T-helper 17 cell (primary cell): ENCODE measurements around the gene MAP4K4. TPM values are rescaled to one million over a fixed set of nuclear protein-coding genes. Genes with fewer than 3 reads are reported as not detected.

Source experiments
- ATAC-seq: fragments of 150-1000 bp; cut with Tn5 transposase; 2 replicates; pipeline ENCODE4 v1.10.0; 2021; ENCODE audit warnings: mild to moderate bottlenecking, moderate library complexity
- DNase-seq, 3 donors: peaks; one replicate each; pipeline versions ENCODE4 v3.0.0 to v3.0.0-alpha.2; 2020 to 2021
- H3K9me3 ChIP-seq: one replicate; pipeline ENCODE4 v1.7.0; 2013; ENCODE audit warnings: low read length, mild to moderate bottlenecking; ENCODE audit not compliant: control insufficient read depth, poor library complexity, severe bottlenecking
- H3K27ac Mint-ChIP-seq: one replicate; pipeline ENCODE4 v1.8.0; 2022; ENCODE audit warnings: mild to moderate bottlenecking, moderate library complexity, mixed read lengths
- H3K27me3 Mint-ChIP-seq: one replicate; pipeline ENCODE4 v1.8.0; 2022; ENCODE audit warnings: mixed read lengths
- H3K36me3 Mint-ChIP-seq: one replicate; pipeline ENCODE4 v1.8.0; 2022; ENCODE audit warnings: low read depth, mixed read lengths
- H3K4me1 Mint-ChIP-seq: one replicate; pipeline ENCODE4 v1.8.0; 2022; ENCODE audit warnings: mild to moderate bottlenecking, mixed read lengths
- H3K4me3 Mint-ChIP-seq: one replicate; pipeline ENCODE4 v1.8.0; 2022; ENCODE audit warnings: mild to moderate bottlenecking, moderate library complexity, mixed read lengths
- total RNA-seq, 4 donors: library from RNA in 2 of 4; stranded (reverse) in 2 of 4; gene quantifications; one replicate each; pipeline ENCODE4 v1.2.3 and lab custom pipeline; 2022 to 2026

Gene MAP4K4
- total RNA-seq, 2 donors from 2014 or later, result 98.1 to 102 TPM

GRCh38 chr2:101775636-101776035 lies 78.1 kb downstream of the MAP4K4 start:
- H3K27me3 Mint-ChIP-seq, result no peaks in the 10 kb centered on the region
- peaks cover 62% of the 10 kb centered on the region for H3K4me1 Mint-ChIP-seq
- DNase-seq (no peak), ATAC-seq (no peak)
- H3K36me3 Mint-ChIP-seq, result no peaks in the 10 kb centered on the region
- no peaks in the 10 kb centered on the region for H3K9me3 ChIP-seq
- no peak overlapping the region for H3K4me3 Mint-ChIP-seq
- no peak overlapping the region for H3K27ac Mint-ChIP-seq

- no peaks in the 10 kb centered on the region for H3K36me3 Mint-ChIP-seq
- H3K27me3 Mint-ChIP-seq, result no peaks in the 10 kb centered on the region
- no peak overlapping the region for H3K4me3 Mint-ChIP-seq
- DNase-seq (no peak), ATAC-seq (no peak)
- peaks cover 62% of the 10 kb centered on the region for H3K4me1 Mint-ChIP-seq
- no peaks in the 10 kb centered on the region for H3K9me3 ChIP-seq
- H3K27ac Mint-ChIP-seq, result no peak overlapping the region
These were observed 78.9 kb downstream of the MAP4K4 start for GRCh38 chr2:101776172-101777043.

- H3K27ac Mint-ChIP-seq, result peak overlapping the region; percentile 24
- no peaks in the 10 kb centered on the region for H3K36me3 Mint-ChIP-seq
- ATAC-seq (no peak), DNase-seq (no peak)
- H3K9me3 ChIP-seq, result no peaks in the 10 kb centered on the region
- H3K4me3 Mint-ChIP-seq, result no peak overlapping the region
- peaks cover 63% of the 10 kb centered on the region for H3K4me1 Mint-ChIP-seq
- no peaks in the 10 kb centered on the region for H3K27me3 Mint-ChIP-seq
These were observed 79.8 kb downstream of the MAP4K4 start for GRCh38 chr2:101777337-101777736.

GRCh38 chr2:101778102-101778501 lies 80.6 kb downstream of the MAP4K4 start:
- H3K9me3 ChIP-seq, result no peaks in the 10 kb centered on the region
- Mint-ChIP-seq H3K27me3 (no peaks in the 10 kb centered on the region), H3K4me3 (no peak overlapping the region), H3K27ac (peak overlapping the region; percentile 24), H3K4me1 (peaks cover 63% of the 10 kb centered on the region), H3K36me3 (no peaks in the 10 kb centered on the region)
- ATAC-seq, result no peak
- DNase-seq, result no peak

GRCh38 chr2:101779190-101779589 lies 81.7 kb downstream of the MAP4K4 start:
- H3K4me1 Mint-ChIP-seq, result peaks cover 62% of the 10 kb centered on the region
- peak overlapping the region; percentile 34 for H3K27ac Mint-ChIP-seq
- no peaks in the 10 kb centered on the region for H3K27me3 Mint-ChIP-seq
- no peak for DNase-seq
- H3K9me3 ChIP-seq, result no peaks in the 10 kb centered on the region
- H3K36me3 Mint-ChIP-seq, result no peaks in the 10 kb centered on the region
- H3K4me3 Mint-ChIP-seq, result no peak overlapping the region
- ATAC-seq, result no peak

- Mint-ChIP-seq H3K27me3 (no peaks in the 10 kb centered on the region), H3K4me1 (peaks cover 60% of the 10 kb centered on the region), H3K4me3 (no peak overlapping the region), H3K27ac (peak overlapping the region; percentile 34), H3K36me3 (no peaks in the 10 kb centered on the region)
- no peak for DNase-seq
- H3K9me3 ChIP-seq, result no peaks in the 10 kb centered on the region
- ATAC-seq, result no peak
These were observed 82.1 kb downstream of the MAP4K4 start for GRCh38 chr2:101779656-101780055.

- H3K27ac Mint-ChIP-seq, result peak overlapping the region; percentile 61
- H3K4me1 Mint-ChIP-seq, result peaks cover 61% of the 10 kb centered on the region
- peak; percentile 59 for ATAC-seq
- H3K36me3 Mint-ChIP-seq, result no peaks in the 10 kb centered on the region
- no peaks in the 10 kb centered on the region for H3K27me3 Mint-ChIP-seq
- no peaks in the 10 kb centered on the region for H3K9me3 ChIP-seq
- no peak for DNase-seq
- H3K4me3 Mint-ChIP-seq, result peak overlapping the region; percentile 83
These were observed 83.8 kb downstream of the MAP4K4 start for GRCh38 chr2:101781326-101781725.

GRCh38 chr2:101781791-101782426 lies 84.4 kb downstream of the MAP4K4 start:
- no peak for DNase-seq
- no peak for ATAC-seq
- peaks cover 64% of the 10 kb centered on the region for H3K4me1 Mint-ChIP-seq
- no peaks in the 10 kb centered on the region for H3K27me3 Mint-ChIP-seq
- H3K27ac Mint-ChIP-seq, result peak overlapping the region; percentile 61
- peak overlapping the region; percentile 83 for H3K4me3 Mint-ChIP-seq
- no peaks in the 10 kb centered on the region for H3K36me3 Mint-ChIP-seq
- no peaks in the 10 kb centered on the region for H3K9me3 ChIP-seq

GRCh38 chr2:101782427-101782792 lies 84.9 kb downstream of the MAP4K4 start:
- DNase-seq (no peak), ATAC-seq (no peak)
- H3K9me3 ChIP-seq, result no peaks in the 10 kb centered on the region
- Mint-ChIP-seq H3K27ac (peak overlapping the region; percentile 19), H3K27me3 (no peaks in the 10 kb centered on the region), H3K4me1 (peaks cover 67% of the 10 kb centered on the region), H3K36me3 (no peaks in the 10 kb centered on the region), H3K4me3 (no peak overlapping the region)

GRCh38 chr2:101787097-101787496 lies 89.6 kb downstream of the MAP4K4 start:
- DNase-seq (no peak), ATAC-seq (no peak)
- Mint-ChIP-seq H3K4me1 (peaks cover 54% of the 10 kb centered on the region), H3K4me3 (no peak overlapping the region), H3K36me3 (peaks cover 5% of the 10 kb centered on the region), H3K27ac (no peak overlapping the region), H3K27me3 (no peaks in the 10 kb centered on the region)
- no peaks in the 10 kb centered on the region for H3K9me3 ChIP-seq

- H3K9me3 ChIP-seq, result no peaks in the 10 kb centered on the region
- H3K4me3 Mint-ChIP-seq, result no peak overlapping the region
- no peak for ATAC-seq
- H3K4me1 Mint-ChIP-seq, result peaks cover 53% of the 10 kb centered on the region
- peaks cover 5% of the 10 kb centered on the region for H3K36me3 Mint-ChIP-seq
- H3K27ac Mint-ChIP-seq, result peak overlapping the region; percentile 59
- H3K27me3 Mint-ChIP-seq, result no peaks in the 10 kb centered on the region
- DNase-seq, result no peak
These were observed 91.1 kb downstream of the MAP4K4 start for GRCh38 chr2:101788565-101788964.

GRCh38 chr2:101788995-101789970 lies 91.8 kb downstream of the MAP4K4 start:
- no peak overlapping the region for H3K4me3 Mint-ChIP-seq
- DNase-seq, result no peak
- peaks cover 5% of the 10 kb centered on the region for H3K36me3 Mint-ChIP-seq
- peaks cover 51% of the 10 kb centered on the region for H3K4me1 Mint-ChIP-seq
- H3K27me3 Mint-ChIP-seq, result no peaks in the 10 kb centered on the region
- ATAC-seq, result no peak
- H3K27ac Mint-ChIP-seq, result peak overlapping the region; percentile 59
- H3K9me3 ChIP-seq, result no peaks in the 10 kb centered on the region

- H3K4me1 Mint-ChIP-seq, result peaks cover 50% of the 10 kb centered on the region
- ATAC-seq (no peak), DNase-seq (no peak)
- no peaks in the 10 kb centered on the region for H3K27me3 Mint-ChIP-seq
- no peaks in the 10 kb centered on the region for H3K9me3 ChIP-seq
- no peak overlapping the region for H3K4me3 Mint-ChIP-seq
- peak overlapping the region; percentile 59 for H3K27ac Mint-ChIP-seq
- H3K36me3 Mint-ChIP-seq, result peaks cover 5% of the 10 kb centered on the region
These were observed 92.9 kb downstream of the MAP4K4 start for GRCh38 chr2:101790416-101790815.
